Measurements from ENCODE around the gene ANKRD65.

Gene ANKRD65

DNA sequence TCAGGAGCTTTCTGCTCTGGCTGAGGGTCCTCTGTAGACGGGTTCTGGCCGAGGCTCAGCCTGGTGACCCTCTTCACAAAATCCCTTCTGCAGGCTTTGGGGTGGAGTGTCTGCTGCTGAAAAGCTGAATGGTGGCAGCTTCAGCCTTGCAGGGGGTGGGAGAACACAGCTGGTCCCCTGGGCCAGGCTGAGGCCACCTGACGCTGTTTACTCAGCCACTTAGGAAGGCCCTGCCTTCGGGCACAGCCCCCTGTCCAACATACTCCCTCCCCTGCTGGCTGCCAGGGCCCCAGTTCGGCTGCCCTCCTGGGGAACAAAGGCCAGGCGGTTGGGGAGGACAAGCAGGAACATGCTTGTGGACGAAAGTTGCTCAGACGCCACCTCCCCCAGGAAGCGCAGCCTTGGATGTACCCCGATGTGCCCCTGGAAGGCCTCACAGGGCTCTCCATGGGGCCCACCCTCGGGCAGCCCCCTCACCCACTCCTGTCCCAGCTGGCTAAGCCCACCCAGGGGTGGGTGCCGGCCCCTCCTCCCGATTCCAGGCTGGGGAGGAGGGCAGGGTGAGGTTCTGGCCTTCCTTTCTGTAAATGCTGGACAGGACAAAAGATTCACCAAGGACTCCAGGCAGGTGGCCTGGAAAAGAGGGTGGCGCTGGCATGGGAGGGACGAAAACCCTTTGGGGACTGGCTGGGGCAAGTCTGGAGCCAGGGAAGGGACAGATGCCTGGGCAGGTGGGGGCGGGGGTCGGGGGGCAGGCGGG is at the start of gene ANKRD65:
Gene ANKRD65, minus strand, starts transcription at position 130 of the 760 bp plus-strand sequence. CDS start 271 bp downstream, outside the sequence.
- TF ChIP-seq, protein P1, sequence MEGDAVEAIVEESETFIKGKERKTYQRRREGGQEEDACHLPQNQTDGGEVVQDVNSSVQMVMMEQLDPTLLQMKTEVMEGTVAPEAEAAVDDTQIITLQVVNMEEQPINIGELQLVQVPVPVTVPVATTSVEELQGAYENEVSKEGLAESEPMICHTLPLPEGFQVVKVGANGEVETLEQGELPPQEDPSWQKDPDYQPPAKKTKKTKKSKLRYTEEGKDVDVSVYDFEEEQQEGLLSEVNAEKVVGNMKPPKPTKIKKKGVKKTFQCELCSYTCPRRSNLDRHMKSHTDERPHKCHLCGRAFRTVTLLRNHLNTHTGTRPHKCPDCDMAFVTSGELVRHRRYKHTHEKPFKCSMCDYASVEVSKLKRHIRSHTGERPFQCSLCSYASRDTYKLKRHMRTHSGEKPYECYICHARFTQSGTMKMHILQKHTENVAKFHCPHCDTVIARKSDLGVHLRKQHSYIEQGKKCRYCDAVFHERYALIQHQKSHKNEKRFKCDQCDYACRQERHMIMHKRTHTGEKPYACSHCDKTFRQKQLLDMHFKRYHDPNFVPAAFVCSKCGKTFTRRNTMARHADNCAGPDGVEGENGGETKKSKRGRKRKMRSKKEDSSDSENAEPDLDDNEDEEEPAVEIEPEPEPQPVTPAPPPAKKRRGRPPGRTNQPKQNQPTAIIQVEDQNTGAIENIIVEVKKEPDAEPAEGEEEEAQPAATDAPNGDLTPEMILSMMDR (IDR thresholded peaks at IDR 0.05), result no peak

DNA sequence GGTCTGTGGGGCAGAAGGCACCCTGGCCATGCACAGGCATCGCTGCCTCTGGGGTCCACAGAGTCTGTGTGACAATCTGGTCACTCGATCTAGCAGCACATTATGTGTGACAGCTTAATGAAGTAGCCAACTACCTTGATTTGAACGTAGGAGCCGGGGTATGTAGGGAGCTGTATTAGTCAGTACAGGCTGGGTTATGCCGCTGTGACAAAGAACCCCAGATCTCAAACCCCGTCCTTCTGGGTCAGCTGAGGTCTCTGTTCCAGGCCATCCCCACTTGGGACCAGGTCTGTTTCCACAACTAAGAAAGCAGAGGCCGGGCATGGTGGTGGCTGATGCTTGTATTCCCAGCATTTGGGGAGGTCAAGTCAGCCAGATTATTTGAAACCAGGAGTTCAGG is 42.2 kb upstream of the ANKRD65 start:
- TF ChIP-seq, protein P1 (IDR thresholded peaks at IDR 0.05), result no peak

DNA sequence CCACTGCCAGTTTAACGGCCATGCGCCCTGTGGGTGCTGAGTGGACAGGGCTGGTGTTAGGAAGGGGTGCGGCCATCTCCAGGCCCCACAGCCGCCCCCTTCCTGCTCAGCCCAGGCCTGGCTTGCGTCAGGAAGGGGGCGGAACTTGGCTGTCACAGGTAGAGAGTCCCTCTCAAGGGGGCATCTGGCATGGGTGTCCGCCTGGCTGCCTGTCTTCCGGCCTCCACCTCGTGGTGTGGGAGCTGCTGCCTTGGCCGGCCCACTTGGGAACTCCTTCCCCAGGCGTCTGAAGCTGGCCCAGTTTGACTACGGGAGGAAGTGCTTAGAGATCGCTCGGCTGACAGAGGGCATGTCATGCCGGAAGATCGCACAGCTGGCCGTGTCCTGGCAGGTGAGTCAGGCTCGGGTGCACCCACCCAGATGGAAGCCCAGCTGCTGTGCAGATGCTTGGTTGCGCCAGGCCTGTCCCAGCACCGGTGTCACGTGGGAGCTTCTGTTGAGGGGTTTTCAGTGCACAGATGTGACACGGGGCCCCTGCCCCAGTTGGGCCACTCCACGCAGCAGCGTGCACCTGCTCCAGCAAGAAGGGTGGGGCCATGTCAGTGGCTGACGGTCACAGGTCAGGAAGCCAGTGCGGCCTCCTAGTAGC is 41.4 kb upstream of the ANKRD65 start:
- TF ChIP-seq, protein P1 (IDR thresholded peaks at IDR 0.05), result no peak

DNA sequence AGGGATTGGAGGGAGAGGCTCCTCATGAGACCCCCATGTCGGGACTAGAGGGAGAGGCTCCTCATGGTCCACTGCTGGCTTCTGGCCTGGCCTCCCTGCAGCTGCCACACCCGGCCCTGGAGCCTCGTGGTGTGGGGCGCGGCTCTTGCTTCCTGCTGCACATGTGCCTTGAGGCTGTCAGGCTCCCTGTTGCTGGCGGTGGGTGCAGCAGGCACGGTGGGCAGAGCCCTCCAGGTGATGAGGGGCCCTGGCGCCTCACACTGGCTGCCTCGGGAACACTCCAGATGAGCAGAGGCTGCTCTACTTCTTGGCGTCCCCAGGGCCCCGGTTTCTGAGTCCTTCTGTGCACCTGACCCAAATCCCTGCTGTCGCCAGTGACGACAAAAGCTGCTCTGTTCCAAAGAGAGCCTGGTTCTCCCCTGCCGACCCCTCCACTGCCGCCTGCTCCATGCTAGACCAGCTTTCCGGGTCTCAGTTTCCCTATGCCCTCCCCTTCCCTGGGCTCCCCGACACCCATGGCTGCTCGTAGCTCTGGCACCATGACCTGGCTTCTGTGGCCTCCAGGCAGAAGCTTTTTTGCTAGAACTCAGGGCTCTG is 40.7 kb upstream of the ANKRD65 start:
- TF ChIP-seq, protein P1 (IDR thresholded peaks at IDR 0.05), result no peak

DNA sequence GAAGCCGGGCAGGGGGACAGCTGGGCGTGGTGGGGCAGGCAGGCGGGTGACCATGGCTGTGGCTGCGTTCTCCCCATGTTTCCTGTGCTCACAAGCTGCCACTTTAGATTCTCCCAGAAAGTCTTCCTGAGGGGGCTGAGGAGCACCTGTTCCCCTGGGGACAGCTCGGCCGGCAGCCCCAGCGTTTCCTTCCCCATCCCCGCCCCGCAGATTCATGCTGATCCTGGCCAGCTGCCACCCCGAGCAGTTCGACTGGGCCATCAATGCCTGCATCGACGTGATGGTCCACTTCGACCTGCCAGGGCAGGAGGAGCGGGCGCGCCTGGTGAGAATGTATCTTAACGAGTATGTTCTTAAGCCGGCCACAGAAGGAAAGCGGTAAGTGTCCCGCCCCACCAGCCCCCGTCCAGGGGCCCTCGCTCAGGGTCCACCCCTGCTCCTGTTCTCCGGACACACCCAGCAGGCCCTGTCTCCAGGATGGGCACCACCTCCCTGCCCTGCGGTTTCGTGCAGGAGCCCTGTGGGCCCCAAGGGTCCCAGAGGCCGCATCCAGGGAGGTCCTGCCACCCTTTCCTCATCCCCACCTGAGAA is 39.6 kb upstream of the ANKRD65 start:
- TF ChIP-seq, protein P1 (IDR thresholded peaks at IDR 0.05), result no peak

DNA sequence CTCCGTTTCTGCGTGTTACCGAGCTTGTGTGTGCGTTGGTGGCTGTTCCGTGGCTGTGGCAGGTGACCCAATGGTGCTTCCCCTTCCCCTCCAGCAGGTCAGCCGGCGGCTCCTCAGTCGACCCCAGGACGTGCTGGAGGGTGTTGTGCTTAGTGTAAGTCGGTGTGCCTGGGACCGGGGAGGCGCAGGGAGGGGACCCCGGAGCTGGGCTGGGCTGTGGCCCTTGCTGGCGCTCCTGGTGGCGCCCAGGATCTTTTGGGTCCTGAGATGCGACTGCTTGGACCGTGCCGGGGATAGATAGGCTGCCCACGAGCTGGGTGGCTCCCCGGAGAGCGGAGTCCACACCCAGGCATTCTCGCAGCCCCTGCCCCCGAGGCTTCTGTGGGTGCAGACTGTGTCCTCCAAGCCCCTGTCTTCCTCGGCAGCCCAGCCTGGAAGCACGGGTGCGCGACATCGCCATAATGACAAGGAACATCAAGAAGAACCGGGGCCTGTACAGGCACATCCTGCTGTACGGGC is 34.3 kb upstream of the ANKRD65 start:
- TF ChIP-seq, protein P1 (IDR thresholded peaks at IDR 0.05), result no peak

DNA sequence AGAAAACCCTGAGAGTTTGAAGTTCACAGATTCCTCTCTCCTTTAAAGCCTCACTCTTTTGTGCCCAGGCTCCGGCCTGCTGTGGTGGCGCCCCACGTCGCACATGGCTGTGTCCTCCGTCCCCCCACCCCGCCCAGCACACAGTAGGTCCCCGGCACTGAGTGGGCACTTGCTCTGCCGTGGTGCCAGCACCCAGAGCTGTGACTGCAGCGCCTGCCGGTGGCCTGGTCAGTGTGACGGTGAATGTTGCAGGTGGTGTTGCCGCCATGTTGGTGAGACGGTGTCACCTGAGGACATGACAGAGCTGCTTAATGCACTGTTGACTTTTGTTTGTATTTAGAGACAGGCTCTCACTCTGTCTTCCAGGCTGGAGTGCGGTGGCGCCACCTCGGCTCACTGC is 31.8 kb upstream of the ANKRD65 start:
- TF ChIP-seq, protein P1 (IDR thresholded peaks at IDR 0.05), result no peak

All from LNCAP (cell line).